GM23338 (cell line): ENCODE results near the gene OR11H6. TPM values are rescaled to one million over a fixed set of nuclear protein-coding genes. Genes with fewer than 3 reads are reported as not detected.
A peak's percentile ranks its signal among the peaks of the same experiment; 100 is the strongest.

Source experiments
- ATAC-seq: fragments of 200-7000 bp; cut with Tn5 transposase; 3 replicates; pipeline ENCODE4 v1.9.1; 2020
- DNase-seq: peaks from one replicate; pipeline ENCODE4 v3.0.0-alpha.2; 2015; ENCODE audit warnings: low spot score
- H2AFZ ChIP-seq: fragments of 200-600 bp; sonication (generic); 2 replicates; pipeline ENCODE4 v1.8.0; 2016; ENCODE audit warnings: antibody characterized with exemption, mild to moderate bottlenecking, moderate library complexity
- H3F3A ChIP-seq: fragments of 200-600 bp; sonication (generic); replicated peaks from 2 replicates; pipeline ENCODE4 v1.8.0; 2017; ENCODE audit warnings: antibody characterized with exemption, mixed run types, low read depth
- H3K27ac ChIP-seq: fragments of 200-600 bp; sonication (generic); 2 replicates; pipeline ENCODE4 v1.6.1; 2016; ENCODE audit warnings: low read depth
- H3K27me3 ChIP-seq: fragments of 200-600 bp; sonication (generic); 2 replicates; pipeline ENCODE4 v1.8.0; 2016; ENCODE audit warnings: mild to moderate bottlenecking, mixed run types, moderate library complexity; ENCODE audit not compliant: insufficient read depth
- H3K36me3 ChIP-seq: fragments of 200-600 bp; sonication (generic); 2 replicates; pipeline ENCODE4 v1.8.0; 2016; ENCODE audit warnings: mild to moderate bottlenecking; ENCODE audit not compliant: insufficient read depth
- H3K4me1 ChIP-seq: fragments of 200-600 bp; sonication (generic); 2 replicates; pipeline ENCODE4 v1.8.0; 2016; ENCODE audit warnings: mild to moderate bottlenecking, moderate library complexity; ENCODE audit not compliant: insufficient read depth
- H3K4me2 ChIP-seq: fragments of 200-600 bp; sonication (generic); 2 replicates; pipeline ENCODE4 v1.7.1; 2017; ENCODE audit warnings: mixed run types
- H3K4me3 ChIP-seq: fragments of 200-600 bp; sonication (generic); 2 replicates; pipeline ENCODE4 v1.6.1; 2016; ENCODE audit warnings: mixed run types
- H3K79me2 ChIP-seq: fragments of 200-600 bp; sonication (generic); replicated peaks from 2 replicates; pipeline ENCODE4 v1.8.0; 2017; ENCODE audit warnings: mild to moderate bottlenecking; ENCODE audit not compliant: insufficient read depth
- H3K9me2 ChIP-seq: fragments of 200-600 bp; sonication (generic); 2 replicates; pipeline ENCODE4 v1.8.0; 2017; ENCODE audit not compliant: insufficient read depth
- H4K20me1 ChIP-seq: fragments of 200-600 bp; sonication (generic); replicated peaks from 2 replicates; pipeline ENCODE4 v1.8.0; 2017; ENCODE audit warnings: mild to moderate bottlenecking; ENCODE audit not compliant: insufficient read depth
- H3K27ac Mint-ChIP-seq: 2 replicates; pipeline ENCODE4 v1.8.0; 2020; ENCODE audit warnings: inconsistent platforms, mild to moderate bottlenecking, moderate library complexity, mixed read lengths
- H3K27me3 Mint-ChIP-seq: 3 replicates; pipeline ENCODE4 v1.8.0; 2022; ENCODE audit warnings: low read depth, mild to moderate bottlenecking, moderate library complexity, mixed read lengths, inconsistent platforms; ENCODE audit not compliant: insufficient read depth, poor library complexity
- H3K36me3 Mint-ChIP-seq: 3 replicates; pipeline ENCODE4 v1.8.0; 2021; ENCODE audit warnings: low read depth, mild to moderate bottlenecking, inconsistent platforms, moderate library complexity, mixed read lengths
- H3K4me1 Mint-ChIP-seq: 3 replicates; pipeline ENCODE4 v1.8.0; 2020; ENCODE audit warnings: mild to moderate bottlenecking, inconsistent platforms, mixed read lengths
- H3K4me3 Mint-ChIP-seq: 3 replicates; pipeline ENCODE4 v1.8.0; 2021; ENCODE audit warnings: moderate library complexity, mild to moderate bottlenecking, inconsistent platforms, mixed read lengths
- H3K9me3 Mint-ChIP-seq: 3 replicates; pipeline ENCODE4 v1.8.0; 2020; ENCODE audit warnings: moderate library complexity, mild to moderate bottlenecking, inconsistent platforms, mixed read lengths
- CREB1 ChIP-seq: fragments of 250-450 bp; sonication (Bioruptor Pico); IDR thresholded peaks from 2 replicates; pipeline ENCODE4 v1.5.0; 2020; ENCODE audit warnings: low read depth, mild to moderate bottlenecking, moderate library complexity
- EZH2 ChIP-seq: fragments of 200-600 bp; sonication (generic); IDR thresholded peaks from one replicate; pipeline ENCODE4 v1.8.0; 2017; ENCODE audit warnings: antibody characterized with exemption, mild to moderate bottlenecking, low read depth; ENCODE audit not compliant: unreplicated experiment
- EZH2phosphoT487 ChIP-seq: fragments of 200-600 bp; sonication (generic); IDR thresholded peaks from one replicate; pipeline ENCODE4 v1.8.1; 2018; ENCODE audit warnings: antibody characterized with exemption; ENCODE audit not compliant: unreplicated experiment
- JUNB ChIP-seq: IDR thresholded peaks from one replicate; pipeline ENCODE4 v1.6.1; 2016; ENCODE audit warnings: antibody characterized with exemption; ENCODE audit not compliant: unreplicated experiment
- NANOG ChIP-seq: IDR thresholded peaks from 2 replicates; pipeline ENCODE4 v1.6.1; 2016; ENCODE audit warnings: antibody characterized with exemption, borderline replicate concordance
- POLR2AphosphoS5 ChIP-seq: IDR thresholded peaks from 2 replicates; pipeline ENCODE4 v1.6.1; 2016; ENCODE audit warnings: antibody characterized with exemption, low read depth
- STAT1 ChIP-seq: IDR thresholded peaks from one replicate; pipeline ENCODE4 v1.6.1; 2016; ENCODE audit warnings: antibody characterized with exemption; ENCODE audit not compliant: unreplicated experiment
- ZNF114 ChIP-seq: fragments of 250-450 bp; sonication (Bioruptor Pico); IDR thresholded peaks from 2 replicates; pipeline ENCODE4 v1.5.0; 2020; ENCODE audit warnings: mild to moderate bottlenecking, moderate library complexity
- ZNF331 ChIP-seq: fragments of 250-450 bp; sonication (Bioruptor Pico); IDR thresholded peaks from 2 replicates; pipeline ENCODE4 v1.5.0; 2020; ENCODE audit warnings: low read depth, mild to moderate bottlenecking, moderate library complexity
- polyA plus RNA-seq: library from polyadenylated mRNA; unstranded; fragments of >200 nt; fragmentation: Nextera tagmentation; extraction: Ambion mirVana; gene quantifications from 2 replicates; pipeline ENCODE4 v1.2.1, GENCODE V29; 2016
- total RNA-seq: library from RNA; depleted of rRNA; stranded (reverse); fragments of >200 nt; shearing (Covaris generic); gene quantifications from 2 replicates; pipeline ENCODE4 v1.2.3, GENCODE V29; 2014
- TF ChIP-seq, protein P1 (sequence below): IDR thresholded peaks from one replicate; pipeline ENCODE4 v1.6.1; 2018; ENCODE audit warnings: antibody characterized with exemption; ENCODE audit not compliant: unreplicated experiment
- TF ChIP-seq, protein P2 (sequence below): fragments of 250-450 bp; sonication (Bioruptor Pico); IDR thresholded peaks from 2 replicates; pipeline ENCODE4 v1.5.0; 2020; ENCODE audit warnings: mild to moderate bottlenecking, moderate library complexity
- TF ChIP-seq, protein P3 (sequence below): IDR thresholded peaks from 2 replicates; pipeline ENCODE4 v1.6.1; 2016; ENCODE audit warnings: antibody characterized with exemption
- TF ChIP-seq, protein P4 (sequence below), 2 experiments: fragments of 200-600 bp in 1 of 2; sonication (generic) in 1 of 2; conservative IDR thresholded peaks; 2 replicates each; pipeline versions ENCODE4 v1.5.1 to v1.6.1; 2016 to 2017; ENCODE audit warnings: antibody characterized with exemption in 2 of 2, low read depth in 2 of 2, mild to moderate bottlenecking in 2 of 2, moderate library complexity in 1 of 2

The OR11H6 gene
- total and polyA plus RNA-seq, 2 experiments from 2014 or later, result not detected

DNA sequence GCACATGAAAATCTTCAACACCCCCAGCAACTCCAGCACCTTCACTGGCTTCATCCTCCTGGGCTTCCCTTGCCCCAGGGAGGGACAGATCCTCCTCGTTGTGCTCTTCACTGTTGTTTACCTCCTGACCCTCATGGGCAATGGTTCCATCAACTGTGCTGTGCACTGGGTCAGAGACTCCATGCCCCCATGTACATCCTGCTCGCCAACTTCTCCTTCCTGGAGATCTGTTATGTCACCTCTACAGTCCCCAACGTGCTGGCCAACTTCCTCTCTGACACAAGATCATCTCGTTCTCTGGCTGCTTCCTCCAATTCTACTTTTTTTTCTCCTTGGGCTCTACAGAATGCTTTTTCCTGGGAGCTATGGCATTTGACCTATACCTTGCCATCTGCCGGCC, 44.3 kb upstream of the OR11H6 start:
- peaks cover 94% of the 10 kb centered on the region for H3K9me3 Mint-ChIP-seq
- H3K36me3 Mint-ChIP-seq, result peaks cover 20% of the 10 kb centered on the region
- no peak for ATAC-seq

More for the DNA sequence above, 44.3 kb upstream of the OR11H6 start:
- peak; percentile 1 for DNase-seq
- Histone ChIP-seq H3K9me2 (no peaks in the 10 kb centered on the region), H3K4me1 (no peaks in the 10 kb centered on the region), H3K4me2 (no peak overlapping the region), H3K36me3 (no peaks in the 10 kb centered on the region), H3K27ac (no peak overlapping the region), H4K20me1 (no peaks in the 10 kb centered on the region), H2AFZ (no peak overlapping the region), H3K27me3 (no peaks in the 10 kb centered on the region), H3K79me2 (no peaks in the 10 kb centered on the region), H3K4me3 (no peak overlapping the region), H3F3A (no peaks in the 10 kb centered on the region)
- no peaks in the 10 kb centered on the region for H3K4me1 Mint-ChIP-seq
- H3K27ac Mint-ChIP-seq, result no peak overlapping the region
- TF ChIP-seq EZH2phosphoT487 (no peak), STAT1 (no peak), POLR2AphosphoS5 (no peak), ZNF331 (CRISPR knock-in tag) (no peak), EZH2 (no peak), JUNB (no peak), CREB1 (no peak), ZNF114 (CRISPR knock-in tag) (no peak), NANOG (no peak)
- TF ChIP-seq, protein P1, sequence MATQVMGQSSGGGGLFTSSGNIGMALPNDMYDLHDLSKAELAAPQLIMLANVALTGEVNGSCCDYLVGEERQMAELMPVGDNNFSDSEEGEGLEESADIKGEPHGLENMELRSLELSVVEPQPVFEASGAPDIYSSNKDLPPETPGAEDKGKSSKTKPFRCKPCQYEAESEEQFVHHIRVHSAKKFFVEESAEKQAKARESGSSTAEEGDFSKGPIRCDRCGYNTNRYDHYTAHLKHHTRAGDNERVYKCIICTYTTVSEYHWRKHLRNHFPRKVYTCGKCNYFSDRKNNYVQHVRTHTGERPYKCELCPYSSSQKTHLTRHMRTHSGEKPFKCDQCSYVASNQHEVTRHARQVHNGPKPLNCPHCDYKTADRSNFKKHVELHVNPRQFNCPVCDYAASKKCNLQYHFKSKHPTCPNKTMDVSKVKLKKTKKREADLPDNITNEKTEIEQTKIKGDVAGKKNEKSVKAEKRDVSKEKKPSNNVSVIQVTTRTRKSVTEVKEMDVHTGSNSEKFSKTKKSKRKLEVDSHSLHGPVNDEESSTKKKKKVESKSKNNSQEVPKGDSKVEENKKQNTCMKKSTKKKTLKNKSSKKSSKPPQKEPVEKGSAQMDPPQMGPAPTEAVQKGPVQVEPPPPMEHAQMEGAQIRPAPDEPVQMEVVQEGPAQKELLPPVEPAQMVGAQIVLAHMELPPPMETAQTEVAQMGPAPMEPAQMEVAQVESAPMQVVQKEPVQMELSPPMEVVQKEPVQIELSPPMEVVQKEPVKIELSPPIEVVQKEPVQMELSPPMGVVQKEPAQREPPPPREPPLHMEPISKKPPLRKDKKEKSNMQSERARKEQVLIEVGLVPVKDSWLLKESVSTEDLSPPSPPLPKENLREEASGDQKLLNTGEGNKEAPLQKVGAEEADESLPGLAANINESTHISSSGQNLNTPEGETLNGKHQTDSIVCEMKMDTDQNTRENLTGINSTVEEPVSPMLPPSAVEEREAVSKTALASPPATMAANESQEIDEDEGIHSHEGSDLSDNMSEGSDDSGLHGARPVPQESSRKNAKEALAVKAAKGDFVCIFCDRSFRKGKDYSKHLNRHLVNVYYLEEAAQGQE, result no peak
- TF ChIP-seq, protein P2, sequence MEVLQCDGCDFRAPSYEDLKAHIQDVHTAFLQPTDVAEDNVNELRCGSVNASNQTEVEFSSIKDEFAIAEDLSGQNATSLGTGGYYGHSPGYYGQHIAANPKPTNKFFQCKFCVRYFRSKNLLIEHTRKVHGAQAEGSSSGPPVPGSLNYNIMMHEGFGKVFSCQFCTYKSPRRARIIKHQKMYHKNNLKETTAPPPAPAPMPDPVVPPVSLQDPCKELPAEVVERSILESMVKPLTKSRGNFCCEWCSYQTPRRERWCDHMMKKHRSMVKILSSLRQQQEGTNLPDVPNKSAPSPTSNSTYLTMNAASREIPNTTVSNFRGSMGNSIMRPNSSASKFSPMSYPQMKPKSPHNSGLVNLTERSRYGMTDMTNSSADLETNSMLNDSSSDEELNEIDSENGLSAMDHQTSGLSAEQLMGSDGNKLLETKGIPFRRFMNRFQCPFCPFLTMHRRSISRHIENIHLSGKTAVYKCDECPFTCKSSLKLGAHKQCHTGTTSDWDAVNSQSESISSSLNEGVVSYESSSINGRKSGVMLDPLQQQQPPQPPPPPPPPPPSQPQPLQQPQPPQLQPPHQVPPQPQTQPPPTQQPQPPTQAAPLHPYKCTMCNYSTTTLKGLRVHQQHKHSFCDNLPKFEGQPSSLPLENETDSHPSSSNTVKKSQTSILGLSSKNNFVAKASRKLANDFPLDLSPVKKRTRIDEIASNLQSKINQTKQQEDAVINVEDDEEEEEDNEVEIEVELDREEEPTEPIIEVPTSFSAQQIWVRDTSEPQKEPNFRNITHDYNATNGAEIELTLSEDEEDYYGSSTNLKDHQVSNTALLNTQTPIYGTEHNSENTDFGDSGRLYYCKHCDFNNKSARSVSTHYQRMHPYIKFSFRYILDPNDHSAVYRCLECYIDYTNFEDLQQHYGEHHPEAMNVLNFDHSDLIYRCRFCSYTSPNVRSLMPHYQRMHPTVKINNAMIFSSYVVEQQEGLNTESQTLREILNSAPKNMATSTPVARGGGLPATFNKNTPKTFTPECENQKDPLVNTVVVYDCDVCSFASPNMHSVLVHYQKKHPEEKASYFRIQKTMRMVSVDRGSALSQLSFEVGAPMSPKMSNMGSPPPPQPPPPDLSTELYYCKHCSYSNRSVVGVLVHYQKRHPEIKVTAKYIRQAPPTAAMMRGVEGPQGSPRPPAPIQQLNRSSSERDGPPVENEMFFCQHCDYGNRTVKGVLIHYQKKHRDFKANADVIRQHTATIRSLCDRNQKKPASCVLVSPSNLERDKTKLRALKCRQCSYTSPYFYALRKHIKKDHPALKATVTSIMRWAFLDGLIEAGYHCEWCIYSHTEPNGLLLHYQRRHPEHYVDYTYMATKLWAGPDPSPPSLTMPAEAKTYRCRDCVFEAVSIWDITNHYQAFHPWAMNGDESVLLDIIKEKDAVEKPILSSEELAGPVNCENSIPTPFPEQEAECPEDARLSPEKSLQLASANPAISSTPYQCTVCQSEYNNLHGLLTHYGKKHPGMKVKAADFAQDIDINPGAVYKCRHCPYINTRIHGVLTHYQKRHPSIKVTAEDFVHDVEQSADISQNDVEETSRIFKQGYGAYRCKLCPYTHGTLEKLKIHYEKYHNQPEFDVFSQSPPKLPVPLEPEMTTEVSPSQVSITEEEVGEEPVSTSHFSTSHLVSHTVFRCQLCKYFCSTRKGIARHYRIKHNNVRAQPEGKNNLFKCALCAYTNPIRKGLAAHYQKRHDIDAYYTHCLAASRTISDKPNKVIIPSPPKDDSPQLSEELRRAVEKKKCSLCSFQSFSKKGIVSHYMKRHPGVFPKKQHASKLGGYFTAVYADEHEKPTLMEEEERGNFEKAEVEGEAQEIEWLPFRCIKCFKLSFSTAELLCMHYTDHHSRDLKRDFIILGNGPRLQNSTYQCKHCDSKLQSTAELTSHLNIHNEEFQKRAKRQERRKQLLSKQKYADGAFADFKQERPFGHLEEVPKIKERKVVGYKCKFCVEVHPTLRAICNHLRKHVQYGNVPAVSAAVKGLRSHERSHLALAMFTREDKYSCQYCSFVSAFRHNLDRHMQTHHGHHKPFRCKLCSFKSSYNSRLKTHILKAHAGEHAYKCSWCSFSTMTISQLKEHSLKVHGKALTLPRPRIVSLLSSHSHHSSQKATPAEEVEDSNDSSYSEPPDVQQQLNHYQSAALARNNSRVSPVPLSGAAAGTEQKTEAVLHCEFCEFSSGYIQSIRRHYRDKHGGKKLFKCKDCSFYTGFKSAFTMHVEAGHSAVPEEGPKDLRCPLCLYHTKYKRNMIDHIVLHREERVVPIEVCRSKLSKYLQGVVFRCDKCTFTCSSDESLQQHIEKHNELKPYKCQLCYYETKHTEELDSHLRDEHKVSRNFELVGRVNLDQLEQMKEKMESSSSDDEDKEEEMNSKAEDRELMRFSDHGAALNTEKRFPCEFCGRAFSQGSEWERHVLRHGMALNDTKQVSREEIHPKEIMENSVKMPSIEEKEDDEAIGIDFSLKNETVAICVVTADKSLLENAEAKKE (CRISPR knock-in tag), result no peak
- TF ChIP-seq, protein P3, sequence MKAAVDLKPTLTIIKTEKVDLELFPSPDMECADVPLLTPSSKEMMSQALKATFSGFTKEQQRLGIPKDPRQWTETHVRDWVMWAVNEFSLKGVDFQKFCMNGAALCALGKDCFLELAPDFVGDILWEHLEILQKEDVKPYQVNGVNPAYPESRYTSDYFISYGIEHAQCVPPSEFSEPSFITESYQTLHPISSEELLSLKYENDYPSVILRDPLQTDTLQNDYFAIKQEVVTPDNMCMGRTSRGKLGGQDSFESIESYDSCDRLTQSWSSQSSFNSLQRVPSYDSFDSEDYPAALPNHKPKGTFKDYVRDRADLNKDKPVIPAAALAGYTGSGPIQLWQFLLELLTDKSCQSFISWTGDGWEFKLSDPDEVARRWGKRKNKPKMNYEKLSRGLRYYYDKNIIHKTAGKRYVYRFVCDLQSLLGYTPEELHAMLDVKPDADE, result no peak
- TF ChIP-seq, protein P4, sequence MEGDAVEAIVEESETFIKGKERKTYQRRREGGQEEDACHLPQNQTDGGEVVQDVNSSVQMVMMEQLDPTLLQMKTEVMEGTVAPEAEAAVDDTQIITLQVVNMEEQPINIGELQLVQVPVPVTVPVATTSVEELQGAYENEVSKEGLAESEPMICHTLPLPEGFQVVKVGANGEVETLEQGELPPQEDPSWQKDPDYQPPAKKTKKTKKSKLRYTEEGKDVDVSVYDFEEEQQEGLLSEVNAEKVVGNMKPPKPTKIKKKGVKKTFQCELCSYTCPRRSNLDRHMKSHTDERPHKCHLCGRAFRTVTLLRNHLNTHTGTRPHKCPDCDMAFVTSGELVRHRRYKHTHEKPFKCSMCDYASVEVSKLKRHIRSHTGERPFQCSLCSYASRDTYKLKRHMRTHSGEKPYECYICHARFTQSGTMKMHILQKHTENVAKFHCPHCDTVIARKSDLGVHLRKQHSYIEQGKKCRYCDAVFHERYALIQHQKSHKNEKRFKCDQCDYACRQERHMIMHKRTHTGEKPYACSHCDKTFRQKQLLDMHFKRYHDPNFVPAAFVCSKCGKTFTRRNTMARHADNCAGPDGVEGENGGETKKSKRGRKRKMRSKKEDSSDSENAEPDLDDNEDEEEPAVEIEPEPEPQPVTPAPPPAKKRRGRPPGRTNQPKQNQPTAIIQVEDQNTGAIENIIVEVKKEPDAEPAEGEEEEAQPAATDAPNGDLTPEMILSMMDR (conservative IDR thresholded peaks at IDR 0.05; ENCODE audit: low read depth in 2 of 2), result no peak
- no peak overlapping the region for H3K4me3 Mint-ChIP-seq
- H3K27me3 Mint-ChIP-seq, result peaks cover 9% of the 10 kb centered on the region
